Measurements from ENCODE around the gene ITGA4.

DNA sequence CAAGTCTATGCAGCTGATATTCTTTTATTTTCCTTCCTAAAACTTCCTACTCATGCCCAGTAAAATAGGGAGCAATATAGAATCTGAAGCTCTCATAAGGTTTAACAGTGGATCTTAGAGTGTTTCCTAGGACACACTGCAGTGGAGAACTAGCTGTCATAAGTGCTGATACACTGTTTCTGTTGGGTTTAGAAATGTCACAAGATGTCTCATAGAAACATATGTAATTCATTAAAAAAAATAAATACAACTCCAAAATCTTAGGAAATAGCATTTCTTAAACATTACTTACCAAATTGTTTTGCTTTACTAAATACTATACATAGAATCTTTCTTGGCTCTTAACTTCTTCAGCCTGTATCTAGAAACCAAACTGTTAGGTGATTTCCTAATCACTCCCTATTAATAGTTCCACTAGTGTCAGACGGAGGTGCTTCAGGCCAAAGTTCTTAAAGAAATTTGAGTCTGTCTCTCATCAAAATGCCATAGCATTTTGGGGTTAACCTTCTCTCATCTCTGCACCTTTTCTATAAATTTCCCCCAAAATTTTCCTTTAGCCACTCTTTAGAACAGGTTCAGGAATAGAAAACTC, 106.0 kb downstream of the ITGA4 start:
- TF ChIP-seq, protein P1, sequence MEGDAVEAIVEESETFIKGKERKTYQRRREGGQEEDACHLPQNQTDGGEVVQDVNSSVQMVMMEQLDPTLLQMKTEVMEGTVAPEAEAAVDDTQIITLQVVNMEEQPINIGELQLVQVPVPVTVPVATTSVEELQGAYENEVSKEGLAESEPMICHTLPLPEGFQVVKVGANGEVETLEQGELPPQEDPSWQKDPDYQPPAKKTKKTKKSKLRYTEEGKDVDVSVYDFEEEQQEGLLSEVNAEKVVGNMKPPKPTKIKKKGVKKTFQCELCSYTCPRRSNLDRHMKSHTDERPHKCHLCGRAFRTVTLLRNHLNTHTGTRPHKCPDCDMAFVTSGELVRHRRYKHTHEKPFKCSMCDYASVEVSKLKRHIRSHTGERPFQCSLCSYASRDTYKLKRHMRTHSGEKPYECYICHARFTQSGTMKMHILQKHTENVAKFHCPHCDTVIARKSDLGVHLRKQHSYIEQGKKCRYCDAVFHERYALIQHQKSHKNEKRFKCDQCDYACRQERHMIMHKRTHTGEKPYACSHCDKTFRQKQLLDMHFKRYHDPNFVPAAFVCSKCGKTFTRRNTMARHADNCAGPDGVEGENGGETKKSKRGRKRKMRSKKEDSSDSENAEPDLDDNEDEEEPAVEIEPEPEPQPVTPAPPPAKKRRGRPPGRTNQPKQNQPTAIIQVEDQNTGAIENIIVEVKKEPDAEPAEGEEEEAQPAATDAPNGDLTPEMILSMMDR (IDR thresholded peaks at IDR 0.05), result no peak
- no peak for TF ChIP-seq POLR2A (IDR thresholded peaks at IDR 0.05)

Measured in esophagus squamous epithelium (tissue), 4 donors.